Colonic mucosa (tissue), 4 donors: ENCODE data around the gene ZNF394. TPM values are rescaled to one million over a fixed set of nuclear protein-coding genes. Genes with fewer than 3 reads are reported as not detected.

ENCODE experiments used
- DNase-seq: peaks from one replicate; pipeline ENCODE4 v3.0.0-alpha.2; 2020
- H3K27ac ChIP-seq: fragments of 200-600 bp; one replicate; pipeline ENCODE4 v1.8.0; 2021
- H3K27me3 ChIP-seq: fragments of 200-600 bp; one replicate; pipeline ENCODE4 v1.8.0; 2021
- H3K36me3 ChIP-seq: fragments of 200-600 bp; one replicate; pipeline ENCODE4 v1.8.0; 2021
- H3K4me1 ChIP-seq: fragments of 200-600 bp; one replicate; pipeline ENCODE4 v1.8.0; 2021; ENCODE audit warnings: mild to moderate bottlenecking
- H3K4me3 ChIP-seq: fragments of 200-600 bp; one replicate; pipeline ENCODE4 v1.8.0; 2021
- H3K9ac ChIP-seq, 2 donors: one replicate each; pipeline ENCODE4 v1.7.0; 2013; ENCODE audit warnings: control low read depth in 2 of 2, low read depth in 2 of 2, low read length in 2 of 2
- H3K9me3 ChIP-seq: fragments of 200-600 bp; one replicate; pipeline ENCODE4 v1.8.0; 2021
- CTCF ChIP-seq: fragments of 200-600 bp; IDR thresholded peaks from one replicate; pipeline ENCODE4 v1.8.0; 2022; ENCODE audit warnings: antibody characterized with exemption, mild to moderate bottlenecking
- intact Hi-C: fragments of 100-400 bp; cut with DNase I; formaldehyde crosslinking; loops from one replicate; pipeline ENCODE4 v1.14.1; 2022
- total RNA-seq, 2 donors: library from RNA; stranded (reverse); fragmentation: NEBNext Ultra II Directional in 1 of 2; extraction: Animal tissue kit (Norgen Biotek cat#: 25700) in 1 of 2; gene quantifications; one replicate each; pipeline ENCODE4 v1.2.1, GENCODE V29; 2021
- donor health status: healthy.
- donor health status: DM: no; HTN: no; CAD: no.
- donor health status: DM: no; HTN: no; CAD: no.

Gene ZNF394
- total RNA-seq, 2 donors from 2014 or later: 26.4 to 29.8 TPM

GRCh38 chr7:99456288-99456687 lies 43.8 kb downstream of the ZNF394 start:
- Histone ChIP-seq H3K27me3 (no peaks in the 10 kb centered on the region), H3K9me3 (no peaks in the 10 kb centered on the region), H3K4me3 (no peak overlapping the region), H3K4me1 (no peaks in the 10 kb centered on the region), H3K36me3 (peaks cover 5% of the 10 kb centered on the region), H3K9ac (no peak overlapping the region), H3K27ac (no peak overlapping the region)
- intact Hi-C loops: no loop called here
- TF ChIP-seq CTCF: no peak
- DNase-seq: no peak

GRCh38 chr7:99455874-99456273 lies 44.2 kb downstream of the ZNF394 start:
- intact Hi-C loops: no loop called here
- no peak for DNase-seq
- no peaks in the 10 kb centered on the region for H3K27me3 ChIP-seq
- peaks cover 5% of the 10 kb centered on the region for H3K36me3 ChIP-seq
- no peak overlapping the region for H3K9ac ChIP-seq
- no peaks in the 10 kb centered on the region for H3K9me3 ChIP-seq
- H3K4me1 ChIP-seq: no peaks in the 10 kb centered on the region
- no peak overlapping the region for H3K27ac ChIP-seq
- no peak for TF ChIP-seq CTCF
- H3K4me3 ChIP-seq: no peak overlapping the region

GRCh38 chr7:99453105-99453504 lies 47.0 kb downstream of the ZNF394 start:
- no peak for TF ChIP-seq CTCF
- H3K9ac ChIP-seq: no peak overlapping the region
- no peaks in the 10 kb centered on the region for H3K4me1 ChIP-seq
- H3K36me3 ChIP-seq: peaks cover 14% of the 10 kb centered on the region
- no peak for DNase-seq
- H3K4me3 ChIP-seq: no peak overlapping the region
- no peak overlapping the region for H3K27ac ChIP-seq
- H3K9me3 ChIP-seq: no peaks in the 10 kb centered on the region
- intact Hi-C loops: no loop called here
- H3K27me3 ChIP-seq: no peaks in the 10 kb centered on the region

GRCh38 chr7:99452541-99452940 lies 47.5 kb downstream of the ZNF394 start:
- H3K27me3 ChIP-seq: no peaks in the 10 kb centered on the region
- no peak for DNase-seq
- no peak overlapping the region for H3K9ac ChIP-seq
- intact Hi-C loops: no loop called here
- no peak overlapping the region for H3K27ac ChIP-seq
- no peaks in the 10 kb centered on the region for H3K9me3 ChIP-seq
- no peak for TF ChIP-seq CTCF
- peaks cover 18% of the 10 kb centered on the region for H3K36me3 ChIP-seq
- no peaks in the 10 kb centered on the region for H3K4me1 ChIP-seq
- H3K4me3 ChIP-seq: no peak overlapping the region

GRCh38 chr7:99451936-99452335 lies 48.1 kb downstream of the ZNF394 start:
- Histone ChIP-seq H3K36me3 (peaks cover 18% of the 10 kb centered on the region), H3K9me3 (no peaks in the 10 kb centered on the region), H3K27me3 (no peaks in the 10 kb centered on the region), H3K4me1 (no peaks in the 10 kb centered on the region), H3K27ac (no peak overlapping the region), H3K9ac (no peak overlapping the region), H3K4me3 (no peak overlapping the region)
- intact Hi-C loops: no loop called here
- TF ChIP-seq CTCF: no peak
- no peak for DNase-seq

GRCh38 chr7:99449326-99449725 lies 50.8 kb downstream of the ZNF394 start:
- H3K27ac ChIP-seq: no peak overlapping the region
- no peak overlapping the region for H3K4me3 ChIP-seq
- H3K27me3 ChIP-seq: no peaks in the 10 kb centered on the region
- TF ChIP-seq CTCF: no peak
- no peaks in the 10 kb centered on the region for H3K9me3 ChIP-seq
- no peak overlapping the region for H3K9ac ChIP-seq
- DNase-seq: no peak
- peaks cover 12% of the 10 kb centered on the region for H3K36me3 ChIP-seq
- no peaks in the 10 kb centered on the region for H3K4me1 ChIP-seq
- intact Hi-C loops: no loop called here
